Glutamatergic neuron (in vitro differentiated cells): ENCODE results near the gene CPA2. TPM values are rescaled to one million over a fixed set of nuclear protein-coding genes. Genes with fewer than 3 reads are reported as not detected.
"Not testable (repeated sequence)": the region's sequence is repeated elsewhere in the genome, so short reads cannot be mapped to it uniquely, and the experiment has no call there.

ENCODE experiments used
- DNase-seq: peaks from one replicate; pipeline ENCODE4 v3.0.0; 2022
- H3K27ac Mint-ChIP-seq: one replicate; pipeline ENCODE4 v1.8.0; 2020; ENCODE audit warnings: mild to moderate bottlenecking, mixed read lengths, inconsistent platforms; ENCODE audit not compliant: unreplicated experiment
- H3K27me3 Mint-ChIP-seq: one replicate; pipeline ENCODE4 v1.8.0; 2020; ENCODE audit warnings: mild to moderate bottlenecking, moderate library complexity, mixed read lengths, inconsistent platforms; ENCODE audit not compliant: unreplicated experiment
- H3K36me3 Mint-ChIP-seq: one replicate; pipeline ENCODE4 v1.8.0; 2020; ENCODE audit warnings: mild to moderate bottlenecking, mixed read lengths, inconsistent platforms; ENCODE audit not compliant: unreplicated experiment
- H3K4me1 Mint-ChIP-seq: one replicate; pipeline ENCODE4 v1.8.0; 2020; ENCODE audit warnings: mild to moderate bottlenecking, low read depth, mixed read lengths, inconsistent platforms; ENCODE audit not compliant: unreplicated experiment
- H3K4me3 Mint-ChIP-seq: one replicate; pipeline ENCODE4 v1.8.0; 2020; ENCODE audit warnings: mild to moderate bottlenecking, mixed read lengths, inconsistent platforms; ENCODE audit not compliant: unreplicated experiment
- H3K9me3 Mint-ChIP-seq: one replicate; pipeline ENCODE4 v1.8.0; 2020; ENCODE audit warnings: mild to moderate bottlenecking, moderate library complexity, mixed read lengths, inconsistent platforms; ENCODE audit not compliant: unreplicated experiment
- total RNA-seq: library from RNA; stranded (reverse); fragmentation: NEBNext Ultra II Directional; extraction: Animal tissue kit (Norgen Biotek cat#: 25700); gene quantifications from one replicate; pipeline ENCODE4 v1.2.1, GENCODE V29; 2021; ENCODE audit not compliant: unreplicated experiment
- TF ChIP-seq, protein P1 (sequence below): fragments of 200-600 bp; sonication (generic); IDR thresholded peaks from one replicate; pipeline ENCODE4 v1.5.0; 2021; ENCODE audit not compliant: partially characterized antibody, unreplicated experiment

CPA2 gene
- total RNA-seq, 1 donor from 2014 or later, result not detected

DNA sequence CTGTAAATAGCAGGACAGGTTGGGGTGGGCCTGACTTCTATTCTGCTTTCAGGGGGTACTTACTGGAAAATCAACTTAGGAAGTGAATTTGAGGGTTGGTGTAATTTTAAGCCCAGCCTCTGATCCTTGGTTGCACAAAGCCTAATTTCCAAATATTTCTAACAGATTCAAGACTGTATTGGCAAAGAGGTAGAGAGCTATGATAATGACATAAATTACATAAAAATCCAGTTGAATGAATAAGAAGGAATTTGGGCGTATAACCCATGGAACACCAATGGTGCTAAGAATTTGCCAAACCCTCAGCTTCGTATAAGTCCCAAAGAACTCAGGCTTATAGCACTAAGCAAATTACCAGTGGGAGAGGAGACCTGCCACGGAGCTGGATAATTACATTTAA, 38.2 kb downstream of the CPA2 start:
- Mint-ChIP-seq H3K27me3 (no peaks in the 10 kb centered on the region), H3K9me3 (peaks cover 3% of the 10 kb centered on the region), H3K4me3 (no peak overlapping the region), H3K36me3 (no peaks in the 10 kb centered on the region), H3K4me1 (peaks cover 2% of the 10 kb centered on the region), H3K27ac (no peak overlapping the region)
- TF ChIP-seq, protein P1, sequence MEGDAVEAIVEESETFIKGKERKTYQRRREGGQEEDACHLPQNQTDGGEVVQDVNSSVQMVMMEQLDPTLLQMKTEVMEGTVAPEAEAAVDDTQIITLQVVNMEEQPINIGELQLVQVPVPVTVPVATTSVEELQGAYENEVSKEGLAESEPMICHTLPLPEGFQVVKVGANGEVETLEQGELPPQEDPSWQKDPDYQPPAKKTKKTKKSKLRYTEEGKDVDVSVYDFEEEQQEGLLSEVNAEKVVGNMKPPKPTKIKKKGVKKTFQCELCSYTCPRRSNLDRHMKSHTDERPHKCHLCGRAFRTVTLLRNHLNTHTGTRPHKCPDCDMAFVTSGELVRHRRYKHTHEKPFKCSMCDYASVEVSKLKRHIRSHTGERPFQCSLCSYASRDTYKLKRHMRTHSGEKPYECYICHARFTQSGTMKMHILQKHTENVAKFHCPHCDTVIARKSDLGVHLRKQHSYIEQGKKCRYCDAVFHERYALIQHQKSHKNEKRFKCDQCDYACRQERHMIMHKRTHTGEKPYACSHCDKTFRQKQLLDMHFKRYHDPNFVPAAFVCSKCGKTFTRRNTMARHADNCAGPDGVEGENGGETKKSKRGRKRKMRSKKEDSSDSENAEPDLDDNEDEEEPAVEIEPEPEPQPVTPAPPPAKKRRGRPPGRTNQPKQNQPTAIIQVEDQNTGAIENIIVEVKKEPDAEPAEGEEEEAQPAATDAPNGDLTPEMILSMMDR, result no peak
- no peak for DNase-seq

DNA sequence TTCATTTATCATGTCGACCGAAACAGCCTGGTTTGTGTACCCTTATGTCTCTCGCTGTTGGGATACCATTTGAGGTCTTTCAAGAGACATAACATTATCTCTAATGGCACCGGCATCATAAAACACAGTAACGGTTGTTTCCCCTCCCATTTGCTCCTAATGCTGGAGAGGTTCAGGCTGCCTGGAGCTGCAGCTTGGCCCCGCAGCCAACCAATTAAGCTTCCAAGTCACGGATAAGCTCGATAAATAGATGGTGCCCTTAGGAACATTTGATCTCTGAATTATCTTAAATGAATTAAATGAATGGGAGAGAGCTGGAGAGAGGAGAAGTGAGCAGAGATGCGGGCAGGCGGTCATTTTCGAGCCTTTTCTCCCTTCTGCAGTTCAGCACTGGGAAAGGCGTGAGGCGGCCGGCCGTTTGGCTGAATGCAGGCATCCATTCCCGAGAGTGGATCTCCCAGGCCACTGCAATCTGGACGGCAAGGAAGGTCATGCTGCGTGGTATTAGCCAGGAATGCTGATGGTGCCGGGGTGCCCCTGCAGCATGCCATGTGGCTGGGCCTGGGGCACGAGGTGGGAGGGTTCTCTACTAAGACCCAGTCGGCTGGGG, 38.9 kb downstream of the CPA2 start:
- Mint-ChIP-seq H3K4me3 (no peak overlapping the region), H3K27ac (no peak overlapping the region), H3K9me3 (peaks cover 7% of the 10 kb centered on the region)

DNA sequence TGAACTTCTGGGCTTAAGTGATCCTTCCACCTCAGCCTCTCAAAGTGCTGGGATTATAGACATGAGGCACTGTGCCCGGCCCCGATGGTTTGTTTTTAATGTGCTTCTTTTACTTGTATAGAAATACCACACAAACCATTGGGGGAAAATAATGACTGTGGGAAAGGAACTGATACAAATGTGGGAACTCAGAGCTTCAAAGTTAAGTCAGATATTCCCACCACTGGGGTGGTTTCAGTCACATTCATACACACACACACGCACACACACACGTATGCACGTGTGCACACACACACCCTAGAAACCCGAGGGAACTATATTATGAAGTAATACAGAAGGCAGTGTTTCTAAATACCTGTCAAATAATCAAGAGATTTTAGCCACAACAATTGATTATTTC, 43.3 kb downstream of the CPA2 start:
- no peak overlapping the region for H3K4me3 Mint-ChIP-seq
- DNase-seq, result no peak
- H3K27ac Mint-ChIP-seq, result no peak overlapping the region
- H3K36me3 Mint-ChIP-seq, result peaks cover 9% of the 10 kb centered on the region
- peaks cover 6% of the 10 kb centered on the region for H3K4me1 Mint-ChIP-seq
- TF ChIP-seq, protein P1, result no peak
- peaks cover 3% of the 10 kb centered on the region for H3K27me3 Mint-ChIP-seq
- peaks cover 7% of the 10 kb centered on the region for H3K9me3 Mint-ChIP-seq

More for the DNA sequence above, 38.9 kb downstream of the CPA2 start:
- Mint-ChIP-seq H3K4me1 (peaks cover 4% of the 10 kb centered on the region), H3K27me3 (peaks cover 1% of the 10 kb centered on the region), H3K36me3 (no peaks in the 10 kb centered on the region)
- TF ChIP-seq, protein P1, result no peak
- DNase-seq, result no peak

DNA sequence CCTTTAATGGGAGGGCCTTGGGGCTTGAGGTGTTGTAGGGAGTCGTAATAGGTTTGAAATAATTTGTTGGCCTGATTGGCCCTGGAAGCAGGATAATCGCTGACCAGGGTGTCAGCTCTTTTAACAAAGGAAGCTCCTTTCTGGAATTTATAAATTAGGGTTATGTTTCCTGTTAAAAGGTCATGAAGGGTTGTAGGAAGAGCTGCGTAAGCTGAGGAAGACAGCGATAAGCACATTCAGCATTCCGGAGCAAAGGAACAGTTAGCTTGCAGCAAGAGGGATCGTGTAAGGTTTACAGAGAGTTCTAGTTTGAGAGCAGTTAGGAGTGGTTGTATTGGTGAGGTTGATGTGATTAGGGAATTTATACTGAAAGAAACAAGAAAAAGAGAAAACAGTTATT, 47.6 kb downstream of the CPA2 start:
- Mint-ChIP-seq H3K27me3 (peaks cover 7% of the 10 kb centered on the region), H3K27ac (no peak overlapping the region), H3K9me3 (peaks cover 7% of the 10 kb centered on the region), H3K4me1 (peaks cover 5% of the 10 kb centered on the region), H3K36me3 (peaks cover 9% of the 10 kb centered on the region), H3K4me3 (no peak overlapping the region)
- no peak for DNase-seq
- TF ChIP-seq, protein P1, result no peak

DNA sequence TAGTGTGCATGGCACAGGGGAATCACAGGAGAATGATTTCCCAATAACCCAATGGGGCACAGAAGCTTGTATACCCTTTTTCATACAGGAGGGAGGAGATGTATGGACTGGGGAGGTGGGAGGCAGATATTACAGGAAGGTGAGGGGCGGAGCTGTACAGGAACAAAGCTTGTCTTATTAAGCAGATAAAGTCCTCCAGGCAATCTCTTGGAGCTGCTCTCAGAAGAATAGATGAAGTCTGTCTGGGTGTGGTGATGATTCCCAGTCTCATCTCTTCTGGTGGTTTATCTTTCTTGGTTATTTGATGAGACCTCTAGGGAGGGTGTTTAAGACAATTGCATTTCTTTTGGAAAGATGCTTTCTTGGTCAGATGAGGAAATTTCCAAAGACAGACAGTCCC, 52.9 kb downstream of the CPA2 start:
- DNase-seq, result no peak
- peaks cover 10% of the 10 kb centered on the region for H3K4me1 Mint-ChIP-seq
- peaks cover 4% of the 10 kb centered on the region for H3K9me3 Mint-ChIP-seq
- TF ChIP-seq, protein P1, result no peak
- H3K27me3 Mint-ChIP-seq, result peaks cover 11% of the 10 kb centered on the region
- H3K27ac Mint-ChIP-seq, result no peak overlapping the region
- no peak overlapping the region for H3K4me3 Mint-ChIP-seq
- H3K36me3 Mint-ChIP-seq, result peaks cover 6% of the 10 kb centered on the region

DNA sequence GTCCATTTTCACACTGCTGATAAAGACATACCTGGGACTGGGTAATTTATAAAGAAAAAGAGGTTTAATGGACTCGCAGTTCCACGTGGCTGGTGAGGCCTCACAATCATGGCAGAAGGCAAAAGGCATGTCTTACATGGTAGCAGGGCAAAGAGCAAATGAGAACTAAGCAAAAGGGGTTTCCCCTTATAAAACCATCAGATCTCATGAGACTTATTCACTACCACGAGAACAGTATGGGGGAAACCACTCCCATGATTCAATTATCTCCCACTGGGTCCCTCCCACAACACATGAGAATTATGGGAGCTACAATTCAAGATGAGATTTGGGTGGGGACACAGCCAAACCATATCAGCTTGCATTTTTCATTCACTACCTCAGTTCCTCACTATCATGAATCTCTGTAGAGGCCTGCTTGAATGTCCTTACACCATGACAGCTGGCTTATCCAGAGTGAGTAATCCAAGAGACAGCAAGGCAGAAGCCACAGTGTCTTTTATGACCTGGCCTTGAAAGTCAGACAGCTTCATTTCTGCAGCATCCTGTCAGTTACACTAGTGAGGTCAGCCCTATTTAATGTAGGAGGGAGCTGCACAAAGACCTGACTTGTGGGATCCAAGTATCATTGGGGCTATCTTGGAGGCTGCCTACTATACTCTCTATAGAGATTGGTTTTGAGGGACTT, 55.0 kb downstream of the CPA2 start:
- Mint-ChIP-seq H3K27me3 (peaks cover 11% of the 10 kb centered on the region), H3K4me1 (peaks cover 10% of the 10 kb centered on the region)
- DNase-seq, H3K36me3 Mint-ChIP-seq, H3K9me3 Mint-ChIP-seq, H3K27ac Mint-ChIP-seq, H3K4me3 Mint-ChIP-seq: not testable (repeated sequence)
